HG03196 (cell line): ENCODE measurements around the gene LAMTOR4.

Experiments used
- ATAC-seq: cut with Tn5 transposase; IDR thresholded peaks from one replicate; pipeline ENCODE4 v1.9.1; 2021; ENCODE audit not compliant: unreplicated experiment

LAMTOR4 gene

GRCh38 chr7:100148559-100149328 lies at the start of gene LAMTOR4:
Gene LAMTOR4 (plus strand): TSS chr7:100148918. CDS start chr7:100148973, 55 bp downstream.
- ATAC-seq, result peak; percentile 98

- no peak for ATAC-seq
Observed at GRCh38 chr7:100099452-100099851, 49.3 kb upstream of the LAMTOR4 start.

- peak; percentile 67 for ATAC-seq
Observed at GRCh38 chr7:100100420-100101015, 48.2 kb upstream of the LAMTOR4 start.

GRCh38 chr7:100101016-100101862 lies 47.5 kb upstream of the LAMTOR4 start, which contains the start of the genes AP4M1 and MCM7:
Gene AP4M1 (plus strand): TSS chr7:100101643. CDS start chr7:100101715, 72 bp downstream.
Gene MCM7 (minus strand): TSS chr7:100101397. CDS start chr7:100101294, 103 bp downstream.
- ATAC-seq, result peak; percentile 85

GRCh38 chr7:100102950-100103840 lies 45.5 kb upstream of the LAMTOR4 start:
- no peak for ATAC-seq

GRCh38 chr7:100105534-100105933 lies 43.2 kb upstream of the LAMTOR4 start:
- no peak for ATAC-seq

- ATAC-seq, result no peak
Observed at GRCh38 chr7:100106633-100107032, 42.1 kb upstream of the LAMTOR4 start.

GRCh38 chr7:100107125-100107737 lies 41.5 kb upstream of the LAMTOR4 start:
- ATAC-seq, result no peak

- no peak for ATAC-seq
Observed at GRCh38 chr7:100107890-100108289, 40.8 kb upstream of the LAMTOR4 start.

- ATAC-seq, result no peak
Observed at GRCh38 chr7:100109521-100110163, 39.1 kb upstream of the LAMTOR4 start.

- ATAC-seq, result no peak
Observed at GRCh38 chr7:100111156-100111555, 37.6 kb upstream of the LAMTOR4 start.

GRCh38 chr7:100111914-100112313 lies 36.8 kb upstream of the LAMTOR4 start:
- ATAC-seq, result no peak

GRCh38 chr7:100115026-100115425 lies 33.7 kb upstream of the LAMTOR4 start:
- ATAC-seq, result no peak

GRCh38 chr7:100118388-100119071 lies 30.2 kb upstream of the LAMTOR4 start:
- ATAC-seq, result no peak

- ATAC-seq, result peak; percentile 78
Observed at GRCh38 chr7:100119072-100119969, 29.4 kb upstream of the LAMTOR4 start, which contains the start of the genes CNPY4 and TAF6. Gene CNPY4 (plus strand): TSS chr7:100119634. CDS start chr7:100119745, 111 bp downstream. Gene TAF6 (minus strand): TSS chr7:100119358. CDS start chr7:100114209, 5,149 bp downstream.

GRCh38 chr7:100119970-100120732 lies 28.6 kb upstream of the LAMTOR4 start:
- ATAC-seq, result peak; percentile 13

- ATAC-seq, result no peak
Observed at GRCh38 chr7:100120733-100121036, 28.0 kb upstream of the LAMTOR4 start.
